GM12878 (cell line): ENCODE data around the gene DBN1. TPM values are rescaled to one million over a fixed set of nuclear protein-coding genes. Genes with fewer than 3 reads are reported as not detected.

Experiments
- ATAC-seq: fragments of 200-7000 bp; cut with Tn5 transposase; 3 replicates; pipeline ENCODE4 v1.9.1; 2020; ENCODE audit warnings: mild to moderate bottlenecking, moderate library complexity
- BruUV-seq: library from RNA; stranded (reverse); fragments of 400-500 nt; replicated peaks from 2 replicates; lab custom pipeline; 2021; lab: Mats Ljungman, UMichigan
- CTCF ChIA-PET: fragments of 300-600 bp; sonication (Branson Sonifier 250); formaldehyde crosslinking; extraction: SDS; loops from one replicate; lab custom pipeline; 2021; ENCODE audit warnings: inconsistent platforms; lab: Yijun Ruan, JAX
- POLR2A ChIA-PET: fragments of 350-600 bp; formaldehyde crosslinking; extraction: SDS; loops from one replicate; lab custom pipeline; 2021; ENCODE audit warnings: inconsistent platforms; lab: Charles Lee
- RAD21 ChIA-PET: fragments of 300-600 bp; sonication (Branson Sonifier 250); formaldehyde crosslinking; loops from one replicate; lab custom pipeline; 2023; ENCODE audit warnings: antibody characterized with exemption; ENCODE audit not compliant: unreplicated experiment; lab: Charles Lee
- SMC1A ChIA-PET: fragments of 300-600 bp; sonication (Branson Sonifier 250); formaldehyde crosslinking; loops from one replicate; lab custom pipeline; 2023; ENCODE audit not compliant: unreplicated experiment, uncharacterized antibody; lab: Charles Lee
- DNase-seq: peaks from one replicate; pipeline ENCODE4 v3.0.0-alpha.2; 2011; ENCODE audit warnings: low read depth, low spot score
- FAIRE-seq: peaks from 3 replicates; lab custom pipeline; 2011; peaks lifted over from hg19 to GRCh38; lab: Jason Lieb, UNC
- H2AFZ ChIP-seq: 2 replicates; pipeline ENCODE4 v1.6.0; 2011; ENCODE audit warnings: low read depth, low read length, control low read depth; ENCODE audit not compliant: control insufficient read depth
- H3K27ac ChIP-seq: 2 replicates; pipeline ENCODE4 v1.5.1; 2011; ENCODE audit warnings: control low read depth; ENCODE audit not compliant: control insufficient read depth, insufficient read depth
- H3K27me3 ChIP-seq, 2 experiments: replicated peaks in 1 of 2; 2 replicates each; pipeline versions ENCODE4 v1.6.0 to v1.6.1; 2011; ENCODE audit warnings: low read length in 1 of 2; ENCODE audit not compliant: control insufficient read depth in 2 of 2, insufficient read depth in 2 of 2
- H3K36me3 ChIP-seq, 2 experiments: 2 replicates each; pipeline ENCODE4 v1.5.1; 2011; ENCODE audit warnings: low read length in 1 of 2; ENCODE audit not compliant: control insufficient read depth in 2 of 2, insufficient read depth in 2 of 2
- H3K4me1 ChIP-seq: 2 replicates; pipeline ENCODE4 v1.6.1; 2011; ENCODE audit warnings: mild to moderate bottlenecking, low read length, moderate library complexity, mixed read lengths; ENCODE audit not compliant: control insufficient read depth, insufficient read depth
- H3K4me2 ChIP-seq: 2 replicates; pipeline ENCODE4 v1.6.0; 2011; ENCODE audit warnings: control low read depth; ENCODE audit not compliant: control insufficient read depth, insufficient read depth
- H3K4me3 ChIP-seq: fragments of 200-600 bp; sonication (generic); 2 replicates; pipeline ENCODE4 v1.5.1; 2016
- H3K79me2 ChIP-seq: 2 replicates; pipeline ENCODE4 v1.6.0; 2011; ENCODE audit warnings: low read length; ENCODE audit not compliant: control insufficient read depth, insufficient read depth
- H3K9ac ChIP-seq: 2 replicates; pipeline ENCODE4 v1.8.0; 2011; ENCODE audit warnings: low read length, control low read depth, mixed read lengths; ENCODE audit not compliant: control insufficient read depth, insufficient read depth
- H3K9me3 ChIP-seq: replicated peaks from 3 replicates; pipeline ENCODE4 v1.5.1; 2011; ENCODE audit warnings: mild to moderate bottlenecking, low read length; ENCODE audit not compliant: control insufficient read depth, insufficient read depth
- H4K20me1 ChIP-seq: 2 replicates; pipeline ENCODE4 v1.6.0; 2011; ENCODE audit not compliant: control insufficient read depth, insufficient read depth
- BCLAF1 ChIP-seq: fragments of 450-650 bp; IDR thresholded peaks from 2 replicates; pipeline ENCODE4 v1.6.1; 2017; ENCODE audit warnings: antibody characterized with exemption, mild to moderate bottlenecking, moderate library complexity
- CEBPB ChIP-seq, 2 experiments: fragments of 150-350 bp in 1 of 2; IDR thresholded peaks; 2 replicates each; pipeline ENCODE4 v1.6.1; 2012 to 2014; ENCODE audit warnings: low read depth in 2 of 2, low read length in 2 of 2, borderline replicate concordance in 1 of 2, inconsistent platforms in 1 of 2
- EP300 ChIP-seq, 2 experiments: fragments of 150-350 bp in 1 of 2; IDR thresholded peaks; 2 replicates each; pipeline ENCODE4 v1.6.1; 2011 to 2012; ENCODE audit warnings: low read depth in 2 of 2, low read length in 2 of 2, borderline replicate concordance in 1 of 2, improper control_type of control experiment in 1 of 2, inconsistent platforms in 1 of 2; ENCODE audit not compliant: control insufficient read depth in 1 of 2
- HDGF ChIP-seq: fragments of 450-650 bp; IDR thresholded peaks from 2 replicates; pipeline ENCODE4 v1.6.1; 2016; ENCODE audit warnings: antibody characterized with exemption
- POU2F2 ChIP-seq: IDR thresholded peaks from 3 replicates; pipeline ENCODE4 v1.6.1; 2011; ENCODE audit warnings: low read depth, mild to moderate bottlenecking, low read length, borderline replicate concordance
- SMAD1 ChIP-seq: fragments of 450-650 bp; IDR thresholded peaks from 2 replicates; pipeline ENCODE4 v1.6.1; 2018; ENCODE audit warnings: mild to moderate bottlenecking, low read depth; ENCODE audit not compliant: partially characterized antibody
- SMARCA5 ChIP-seq: fragments of 450-650 bp; IDR thresholded peaks from 2 replicates; pipeline ENCODE4 v1.6.1; 2017; ENCODE audit warnings: mild to moderate bottlenecking
- SP1 ChIP-seq: IDR thresholded peaks from one replicate; pipeline ENCODE4 v1.6.1; 2011; ENCODE audit warnings: low read depth, low read length
- TAF1 ChIP-seq: IDR thresholded peaks from 2 replicates; pipeline ENCODE4 v1.6.1; 2011; ENCODE audit warnings: mild to moderate bottlenecking, low read depth, low read length, borderline replicate concordance
- WGBS: methylation state at CpG from one replicate; pipeline ENCODE4 v1.1.6; 2016; ENCODE audit warnings: low lambda C conversion rate; ENCODE audit not compliant: insufficient replicate concordance, insufficient coverage; ENCODE audit errors: missing lambda C conversion rate; 5-methylcytosine and 5-hydroxymethylcytosine counted together
- in situ Hi-C: fragments of 300-500 bp; cut with MboI; formaldehyde crosslinking; loops from 9 replicates; pipeline ENCODE4 v1.14.3; 2018; ENCODE audit warnings: mixed read lengths
- intact Hi-C: fragments of 100-400 bp; cut with micrococcal nuclease; formaldehyde crosslinking; loops from one replicate; pipeline ENCODE4 v1.14.2; 2022; ENCODE audit not compliant: unreplicated experiment
- polyA plus RNA-seq, 11 experiments: library from polyadenylated mRNA; depleted of rRNA in 4 of 11; unstranded in 6 of 11; stranded (reverse) in 5 of 11; fragments of >200 nt; fragmentation: Nextera tagmentation in 4 of 11; fragmentation: Illumina TruSeq in 1 of 11; extraction: Ambion mirVana in 4 of 11; extraction: Trizol in 1 of 11; gene quantifications; 1 replicate in 1 of 11; 2 replicates in 10 of 11; pipeline versions ENCODE4 v1.2.1 to v1.2.3, GENCODE V29; 2011 to 2016; ENCODE audit warnings: inconsistent platforms in 2 of 11, missing spikeins in 2 of 11, low read depth in 1 of 11
- total RNA-seq, 4 experiments: library from RNA; depleted of rRNA in 3 of 4; stranded (reverse); fragments of >200 nt in 3 of 4; fragmentation: Illumina TruSeq in 1 of 4; extraction: Trizol in 1 of 4; gene quantifications; 2 replicates each; pipeline versions ENCODE4 v1.2.1 to v1.2.3, GENCODE V29; 2013 to 2021
- TF ChIP-seq, protein P1 (sequence below): fragments of 450-650 bp; formaldehyde crosslinking; IDR thresholded peaks from 2 replicates; pipeline ENCODE4 v1.4.0; 2020; ENCODE audit warnings: mild to moderate bottlenecking, moderate library complexity
- TF ChIP-seq, protein P2 (sequence below): fragments of 450-650 bp; formaldehyde crosslinking; IDR thresholded peaks from 2 replicates; pipeline ENCODE4 v1.5.0; 2022; ENCODE audit warnings: mild to moderate bottlenecking, missing genetic modification characterization

Gene DBN1
- total and polyA plus RNA-seq, 10 of the 15 experiments (the other 5 are each of a cell fraction or from before 2014, with no cell fraction given), result 0.18 to 81.0 (median 27.9) TPM

DNA sequence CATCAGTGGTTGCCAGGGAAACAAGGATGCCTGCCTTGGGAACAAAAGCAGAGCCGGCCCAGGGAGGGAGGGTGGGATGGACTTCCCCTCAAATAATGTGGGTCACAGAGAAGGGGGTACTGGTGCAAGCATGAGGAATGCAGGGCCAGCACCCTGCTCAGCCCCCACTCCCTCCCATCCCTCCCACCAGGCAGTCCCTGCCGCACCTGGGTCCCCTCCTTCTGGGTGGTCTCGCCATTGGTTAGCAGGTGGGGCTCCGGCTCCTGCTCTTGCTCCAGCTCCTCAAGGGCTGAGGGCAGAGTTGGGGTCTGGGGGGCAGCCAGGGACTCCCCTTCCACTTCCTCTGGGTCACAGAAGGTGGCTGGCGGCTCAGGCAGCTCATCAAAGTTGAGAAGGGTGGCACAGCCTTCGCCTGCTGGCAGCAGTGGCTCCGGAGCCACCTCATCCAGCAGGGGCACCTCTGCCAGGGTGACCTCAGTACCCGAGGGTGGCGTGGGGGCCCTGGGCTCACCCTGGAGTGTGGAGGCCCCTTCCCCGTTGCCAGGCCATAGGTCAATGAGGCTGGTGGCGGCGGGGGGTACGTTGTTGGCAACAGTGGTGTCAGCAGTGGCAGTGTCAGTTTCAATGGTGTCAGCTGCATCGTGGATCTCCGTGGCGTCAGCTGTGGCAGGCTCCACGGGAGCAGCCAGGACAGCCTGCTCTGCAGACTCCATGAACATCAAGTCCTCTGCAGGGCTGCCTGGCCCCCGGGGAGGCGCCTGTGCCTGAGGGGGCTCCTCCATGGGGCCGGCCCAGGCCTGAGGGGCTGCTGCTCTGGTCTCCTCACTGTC lies 15.4 kb downstream of the DBN1 start:
- no peak for TF ChIP-seq BCLAF1
- no peak for TF ChIP-seq SMARCA5
- no peak for TF ChIP-seq SMAD1
- TF ChIP-seq, protein P1, sequence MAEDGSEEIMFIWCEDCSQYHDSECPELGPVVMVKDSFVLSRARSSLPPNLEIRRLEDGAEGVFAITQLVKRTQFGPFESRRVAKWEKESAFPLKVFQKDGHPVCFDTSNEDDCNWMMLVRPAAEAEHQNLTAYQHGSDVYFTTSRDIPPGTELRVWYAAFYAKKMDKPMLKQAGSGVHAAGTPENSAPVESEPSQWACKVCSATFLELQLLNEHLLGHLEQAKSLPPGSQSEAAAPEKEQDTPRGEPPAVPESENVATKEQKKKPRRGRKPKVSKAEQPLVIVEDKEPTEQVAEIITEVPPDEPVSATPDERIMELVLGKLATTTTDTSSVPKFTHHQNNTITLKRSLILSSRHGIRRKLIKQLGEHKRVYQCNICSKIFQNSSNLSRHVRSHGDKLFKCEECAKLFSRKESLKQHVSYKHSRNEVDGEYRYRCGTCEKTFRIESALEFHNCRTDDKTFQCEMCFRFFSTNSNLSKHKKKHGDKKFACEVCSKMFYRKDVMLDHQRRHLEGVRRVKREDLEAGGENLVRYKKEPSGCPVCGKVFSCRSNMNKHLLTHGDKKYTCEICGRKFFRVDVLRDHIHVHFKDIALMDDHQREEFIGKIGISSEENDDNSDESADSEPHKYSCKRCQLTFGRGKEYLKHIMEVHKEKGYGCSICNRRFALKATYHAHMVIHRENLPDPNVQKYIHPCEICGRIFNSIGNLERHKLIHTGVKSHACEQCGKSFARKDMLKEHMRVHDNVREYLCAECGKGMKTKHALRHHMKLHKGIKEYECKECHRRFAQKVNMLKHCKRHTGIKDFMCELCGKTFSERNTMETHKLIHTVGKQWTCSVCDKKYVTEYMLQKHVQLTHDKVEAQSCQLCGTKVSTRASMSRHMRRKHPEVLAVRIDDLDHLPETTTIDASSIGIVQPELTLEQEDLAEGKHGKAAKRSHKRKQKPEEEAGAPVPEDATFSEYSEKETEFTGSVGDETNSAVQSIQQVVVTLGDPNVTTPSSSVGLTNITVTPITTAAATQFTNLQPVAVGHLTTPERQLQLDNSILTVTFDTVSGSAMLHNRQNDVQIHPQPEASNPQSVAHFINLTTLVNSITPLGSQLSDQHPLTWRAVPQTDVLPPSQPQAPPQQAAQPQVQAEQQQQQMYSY (CRISPR knock-in tag), result no peak
- no peak for TF ChIP-seq HDGF
- no peak for TF ChIP-seq TAF1
- no peak for TF ChIP-seq CEBPB (IDR thresholded peaks at IDR 0.05; ENCODE audit: borderline replicate concordance in 1 of 2, low read depth in 2 of 2, low read length in 2 of 2)
- TF ChIP-seq, protein P2, sequence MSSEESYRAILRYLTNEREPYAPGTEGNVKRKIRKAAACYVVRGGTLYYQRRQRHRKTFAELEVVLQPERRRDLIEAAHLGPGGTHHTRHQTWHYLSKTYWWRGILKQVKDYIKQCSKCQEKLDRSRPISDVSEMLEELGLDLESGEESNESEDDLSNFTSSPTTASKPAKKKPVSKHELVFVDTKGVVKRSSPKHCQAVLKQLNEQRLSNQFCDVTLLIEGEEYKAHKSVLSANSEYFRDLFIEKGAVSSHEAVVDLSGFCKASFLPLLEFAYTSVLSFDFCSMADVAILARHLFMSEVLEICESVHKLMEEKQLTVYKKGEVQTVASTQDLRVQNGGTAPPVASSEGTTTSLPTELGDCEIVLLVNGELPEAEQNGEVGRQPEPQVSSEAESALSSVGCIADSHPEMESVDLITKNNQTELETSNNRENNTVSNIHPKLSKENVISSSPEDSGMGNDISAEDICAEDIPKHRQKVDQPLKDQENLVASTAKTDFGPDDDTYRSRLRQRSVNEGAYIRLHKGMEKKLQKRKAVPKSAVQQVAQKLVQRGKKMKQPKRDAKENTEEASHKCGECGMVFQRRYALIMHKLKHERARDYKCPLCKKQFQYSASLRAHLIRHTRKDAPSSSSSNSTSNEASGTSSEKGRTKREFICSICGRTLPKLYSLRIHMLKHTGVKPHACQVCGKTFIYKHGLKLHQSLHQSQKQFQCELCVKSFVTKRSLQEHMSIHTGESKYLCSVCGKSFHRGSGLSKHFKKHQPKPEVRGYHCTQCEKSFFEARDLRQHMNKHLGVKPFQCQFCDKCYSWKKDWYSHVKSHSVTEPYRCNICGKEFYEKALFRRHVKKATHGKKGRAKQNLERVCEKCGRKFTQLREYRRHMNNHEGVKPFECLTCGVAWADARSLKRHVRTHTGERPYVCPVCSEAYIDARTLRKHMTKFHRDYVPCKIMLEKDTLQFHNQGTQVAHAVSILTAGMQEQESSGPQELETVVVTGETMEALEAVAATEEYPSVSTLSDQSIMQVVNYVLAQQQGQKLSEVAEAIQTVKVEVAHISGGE (CRISPR knock-in tag), result no peak
- TF ChIP-seq POU2F2, result no peak
- no peak for TF ChIP-seq SP1
- TF ChIP-seq EP300 (IDR thresholded peaks at IDR 0.05; ENCODE audit: borderline replicate concordance in 1 of 2, control insufficient read depth in 1 of 2, low read depth in 2 of 2, low read length in 2 of 2), result no peak

More for the DNA sequence above, 15.4 kb downstream of the DBN1 start:
- Histone ChIP-seq H3K4me2 (no peak overlapping the region), H4K20me1 (no peaks in the 10 kb centered on the region), H3K27ac (no peak overlapping the region), H3K9ac (no peak overlapping the region), H3K9me3 (no peaks in the 10 kb centered on the region), H3K27me3 (no peaks in the 10 kb centered on the region), H2AFZ (no peak overlapping the region), H3K36me3 (no peaks in the 10 kb centered on the region), H3K4me1 (peaks cover 10% of the 10 kb centered on the region), H3K79me2 (no peaks in the 10 kb centered on the region; the same call in 1 of the 2 replicates), H3K4me3 (no peak overlapping the region)
- POLR2A ChIA-PET, result interaction anchor here (1.0 to 2.0 kb wide), 4 partner anchors 35 to 55 kb away, joined by 3 to 14 read pairs (median 4); no protein-coding TSS in a partner anchor
- CTCF ChIA-PET, result interaction anchor here (0.6 to 16.4 kb wide), 18 partner anchors 10 to 148 kb away, joined by 3 to 391 read pairs (median 6); partner anchors contain the start of genes DOK3, MXD3, PDLIM7 and PFN3
- no TSS peak for BruUV-seq
- FAIRE-seq, result no peak
- WGBS, result 71% methylated on average over 19 of the region's 20 CpGs
- RAD21 ChIA-PET, result interaction anchor here (0.9 to 6.8 kb wide), 14 partner anchors 13 to 145 kb away, joined by 3 to 108 read pairs (median 6); partner anchors contain the start of genes GRK6, PDLIM7 and PRR7
- in situ Hi-C loops, result no loop called here
- intact Hi-C loops, result loop anchor here (1.0 to 2.0 kb wide), 4 partner anchors 39 to 343 kb away; partner anchors contain the start of gene PDLIM7
- ATAC-seq, result no peak
- SMC1A ChIA-PET, result interaction anchor here (0.8 to 2.4 kb wide), 12 partner anchors 11 to 344 kb away, joined by 3 to 16 read pairs (median 6); partner anchors contain the start of genes GRK6 and PDLIM7
- no peak for DNase-seq
